GM11168 (cell line): ENCODE data around the gene KHDRBS2.

Source experiments
- in situ Hi-C: fragments of 300-500 bp; cut with MboI; formaldehyde crosslinking; loops from one replicate; pipeline ENCODE4 v1.12.0; 2022; ENCODE audit warnings: low sequenced_read_pairs; ENCODE audit not compliant: unreplicated experiment

KHDRBS2 gene

DNA sequence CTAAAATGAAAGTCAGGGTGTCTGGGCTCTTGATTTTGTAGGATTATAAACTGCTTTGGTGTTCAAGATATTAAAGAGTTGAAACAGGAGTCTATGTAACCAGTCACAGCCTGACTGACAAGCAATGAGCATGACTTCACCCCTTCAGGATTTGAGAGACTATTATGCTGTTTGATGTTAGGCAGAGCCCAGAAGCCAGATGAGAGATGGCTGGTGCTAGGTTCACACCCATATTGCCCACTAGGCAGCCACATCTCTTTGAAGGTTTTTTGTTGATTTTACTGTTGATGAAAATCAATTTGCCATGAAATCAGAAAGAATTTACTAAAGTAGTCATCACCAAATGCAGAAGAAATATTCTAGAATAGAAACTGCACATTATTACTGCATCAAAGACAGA is 243.6 kb downstream of the KHDRBS2 start:
- in situ Hi-C loops: no loop called here

DNA sequence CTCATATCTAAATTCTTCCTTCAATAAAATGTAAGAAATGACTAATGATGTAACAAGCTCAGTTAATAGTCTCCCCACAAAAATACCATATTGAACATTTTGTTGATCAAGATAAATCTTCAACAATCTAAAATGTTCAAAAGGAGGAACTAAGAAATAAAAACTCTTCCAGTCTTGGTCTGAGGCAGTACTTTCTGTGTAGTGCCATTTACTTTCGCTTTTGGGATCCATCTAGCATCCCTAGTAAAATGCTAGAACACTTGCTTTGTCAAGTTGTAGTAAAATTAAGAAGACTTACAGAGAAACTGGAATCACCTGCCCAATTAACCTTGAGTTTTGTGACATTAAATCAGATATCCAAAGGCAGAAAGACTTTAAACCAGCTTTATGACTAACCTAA is 246.4 kb downstream of the KHDRBS2 start:
- in situ Hi-C loops: no loop called here

DNA sequence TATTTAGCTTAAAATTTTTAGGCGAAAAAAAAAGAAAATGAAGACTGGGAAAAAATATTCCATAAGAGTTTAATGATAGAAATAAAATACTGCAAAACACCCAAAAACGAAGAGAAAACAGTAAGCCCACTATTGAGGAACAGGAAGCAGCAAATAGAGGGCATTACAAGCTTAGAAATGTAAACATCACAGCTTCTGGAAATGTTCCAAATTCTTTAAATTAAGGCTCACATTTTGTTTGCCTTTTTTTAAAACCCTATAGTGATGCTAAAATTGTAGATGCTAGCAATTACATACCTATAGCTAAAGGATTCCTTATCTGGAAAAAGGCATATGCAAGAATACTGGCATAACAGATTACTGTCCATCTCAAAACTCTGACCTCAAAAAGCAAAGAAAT is 248.6 kb downstream of the KHDRBS2 start:
- in situ Hi-C loops: no loop called here

DNA sequence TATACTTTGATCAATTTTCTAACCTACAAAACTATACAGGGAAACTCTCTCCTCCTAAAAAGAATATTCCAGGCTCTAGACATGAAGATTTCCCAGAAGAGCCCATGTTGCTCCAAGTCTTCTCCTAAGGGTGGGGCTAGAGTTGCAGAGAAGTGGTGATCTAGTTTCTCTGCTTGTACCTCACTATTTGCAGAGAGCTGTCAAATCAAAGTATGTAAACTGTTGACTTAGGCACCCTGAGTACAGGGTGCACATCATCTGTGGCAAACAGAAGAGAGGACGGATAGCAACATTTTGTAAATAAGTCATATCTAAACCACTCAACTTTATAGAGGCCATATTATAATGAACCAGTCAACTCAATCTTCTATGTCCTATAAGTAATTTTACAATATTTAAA is 250.1 kb downstream of the KHDRBS2 start:
- in situ Hi-C loops: no loop called here

DNA sequence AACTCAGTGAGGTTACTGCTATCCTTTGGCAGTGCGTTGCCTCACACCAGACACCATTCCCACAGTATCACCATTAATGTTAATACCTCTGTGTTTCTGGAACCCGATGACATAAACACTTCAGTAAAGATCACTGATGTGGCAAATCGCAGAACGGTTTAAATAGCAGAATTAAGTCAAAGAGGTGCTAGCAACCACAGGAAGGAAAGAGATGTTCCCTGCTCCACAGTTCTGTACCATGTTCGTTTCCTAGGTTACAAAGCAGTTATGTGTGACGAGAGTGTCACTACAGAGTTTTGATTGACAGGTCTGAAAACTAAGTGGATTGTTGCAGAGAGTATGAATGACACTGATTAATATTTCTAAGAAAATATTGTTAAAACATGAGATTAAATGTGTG is 272.3 kb downstream of the KHDRBS2 start:
- in situ Hi-C loops: no loop called here

DNA sequence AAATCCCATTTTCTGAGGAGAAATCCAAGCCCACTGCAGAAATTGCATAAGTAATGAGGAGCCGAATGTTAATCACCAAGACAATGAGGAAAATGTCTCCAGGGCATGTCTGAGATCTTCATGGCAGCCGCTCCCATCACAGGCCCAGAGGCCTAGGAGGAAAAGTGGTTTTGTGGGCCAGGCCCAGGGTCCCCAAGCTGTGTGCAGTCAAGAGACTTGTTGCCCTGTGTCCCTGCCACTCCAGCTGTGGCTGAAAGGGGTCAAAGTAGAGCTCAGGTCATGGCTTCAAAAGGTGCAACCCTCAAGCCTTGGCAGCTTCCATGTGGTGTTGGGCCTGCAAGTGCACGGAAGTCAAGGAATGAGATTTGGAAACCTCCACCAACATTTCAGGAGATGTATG is 276.6 kb downstream of the KHDRBS2 start:
- in situ Hi-C loops: no loop called here

DNA sequence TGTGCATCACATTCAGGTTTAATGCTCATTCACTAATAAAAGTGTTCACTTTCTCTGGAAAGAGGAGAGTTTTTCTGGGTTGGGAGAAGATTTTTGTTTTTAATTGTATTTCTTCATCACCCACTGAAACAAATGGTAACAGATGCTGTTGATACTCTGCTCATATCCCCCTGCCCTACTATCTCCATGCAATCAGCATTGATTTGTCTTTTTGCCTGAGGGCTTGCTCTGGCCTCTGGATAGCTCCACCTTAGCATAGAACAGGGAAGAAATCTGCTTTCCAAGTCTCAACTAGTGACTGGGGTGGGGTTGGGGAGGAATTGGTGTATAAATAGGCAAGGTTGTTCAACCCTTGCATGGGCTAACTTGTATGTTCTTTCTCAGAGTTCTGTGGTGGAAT is 296.4 kb downstream of the KHDRBS2 start:
- in situ Hi-C loops: no loop called here

DNA sequence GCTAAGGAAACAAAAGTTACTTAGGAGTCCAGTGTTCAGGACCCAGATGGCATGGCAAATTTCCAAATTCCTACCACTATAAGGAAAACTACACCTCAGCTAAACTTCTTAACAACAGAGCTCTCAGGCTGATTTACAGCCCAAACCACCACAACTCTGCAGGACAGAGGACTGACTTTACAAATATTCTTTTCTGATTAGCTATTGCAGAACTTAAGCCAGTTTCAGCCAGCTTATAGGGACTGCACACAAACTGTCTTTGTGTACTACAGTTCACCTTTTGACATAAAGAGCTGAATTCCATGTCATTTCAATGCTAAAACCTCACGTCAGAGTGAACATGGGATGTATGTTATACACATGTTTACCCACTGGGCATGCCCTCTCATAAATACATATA is 305.4 kb downstream of the KHDRBS2 start:
- in situ Hi-C loops: no loop called here

DNA sequence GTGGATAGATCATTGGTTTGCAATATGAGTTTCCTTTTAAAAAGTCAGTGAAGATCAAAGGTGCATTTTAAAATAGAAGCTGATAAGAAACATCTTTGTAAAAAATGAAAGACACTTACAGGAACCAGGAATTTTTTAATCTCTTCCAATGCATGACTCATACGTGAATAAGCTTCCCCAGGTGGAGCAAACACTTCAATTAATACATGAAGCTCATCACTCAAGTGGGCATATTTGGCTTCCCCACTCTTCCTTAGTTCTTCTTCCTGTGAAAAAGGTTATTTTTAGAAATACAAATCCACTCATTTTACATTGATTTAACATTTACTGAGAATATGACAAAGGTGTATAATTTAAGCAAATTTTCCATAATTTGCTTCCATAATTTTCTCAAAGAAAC is 308.1 kb downstream of the KHDRBS2 start:
- in situ Hi-C loops: no loop called here

DNA sequence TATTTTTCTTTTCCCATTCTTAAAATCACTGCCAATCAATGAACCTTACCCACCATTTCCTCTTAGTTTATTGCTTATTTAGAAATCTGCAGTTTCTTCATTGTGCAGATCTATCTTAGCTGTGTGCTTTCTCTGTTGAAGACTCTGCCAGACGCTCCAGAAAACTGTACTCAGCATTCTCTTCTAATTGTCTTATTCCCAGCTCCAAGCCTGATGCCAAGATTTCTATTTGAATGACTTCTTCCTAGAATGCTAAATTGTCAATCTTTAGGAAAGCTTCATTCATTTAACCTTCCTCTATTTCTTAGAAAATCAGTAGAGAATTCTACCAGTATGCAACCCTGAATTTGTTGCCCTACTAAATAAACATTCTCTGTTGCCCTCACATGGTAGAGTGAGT is 308.9 kb downstream of the KHDRBS2 start:
- in situ Hi-C loops: no loop called here

DNA sequence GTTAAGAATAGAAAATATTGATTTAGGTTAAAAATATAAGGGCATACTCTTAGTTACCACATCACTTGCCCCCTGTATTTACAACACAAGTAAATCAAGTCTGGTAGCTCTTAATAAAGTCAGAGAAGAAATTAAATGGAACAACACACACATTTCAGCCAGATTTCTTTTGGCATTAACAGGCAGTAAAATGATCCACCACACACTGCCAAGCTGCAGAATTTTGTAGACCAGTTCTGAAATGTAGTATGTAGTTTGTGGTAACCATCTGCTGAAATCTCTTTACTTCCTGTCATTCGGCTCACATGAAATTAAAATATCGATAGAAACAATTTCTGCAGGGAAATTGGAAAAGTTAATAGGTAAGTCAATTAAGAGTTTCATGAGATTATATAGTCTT is 326.8 kb downstream of the KHDRBS2 start:
- in situ Hi-C loops: no loop called here

DNA sequence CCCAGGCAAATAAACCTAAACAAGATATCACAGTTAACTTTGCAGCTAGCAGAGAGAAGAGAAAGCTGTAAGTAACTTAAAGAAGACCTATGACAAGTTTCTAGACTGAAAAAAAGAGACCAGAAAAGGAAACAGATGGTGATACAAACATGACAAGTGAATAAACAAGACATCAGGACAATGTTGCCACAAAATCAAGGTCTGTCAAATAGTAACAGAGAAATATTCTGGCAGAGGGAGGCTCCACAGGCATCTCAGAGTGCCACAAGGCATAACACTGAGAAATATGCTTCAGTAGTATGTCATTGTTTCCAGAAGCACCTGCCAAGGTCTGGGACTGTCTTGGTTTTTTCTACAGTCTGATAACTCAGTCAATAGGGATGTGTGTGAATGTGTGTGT is 332.2 kb downstream of the KHDRBS2 start:
- in situ Hi-C loops: no loop called here

DNA sequence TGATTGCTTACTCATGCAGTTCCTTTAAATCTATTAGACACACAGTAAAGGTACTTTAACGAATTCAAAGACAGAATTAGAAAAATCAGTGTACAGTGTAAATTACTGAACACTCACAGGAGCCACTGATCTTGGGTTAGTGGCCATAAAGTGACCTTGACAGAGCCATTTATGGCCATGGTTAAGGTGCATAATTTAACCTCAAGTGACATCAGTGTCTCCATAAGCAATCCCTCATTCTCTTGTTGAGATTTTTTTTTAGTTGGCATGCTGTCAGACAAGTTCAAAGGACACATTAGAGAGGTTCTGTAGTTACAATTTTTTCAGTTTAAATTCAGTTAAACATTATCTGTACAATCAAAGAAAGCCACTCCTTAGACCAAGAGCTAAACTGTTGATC is 334.4 kb downstream of the KHDRBS2 start:
- in situ Hi-C loops: no loop called here

DNA sequence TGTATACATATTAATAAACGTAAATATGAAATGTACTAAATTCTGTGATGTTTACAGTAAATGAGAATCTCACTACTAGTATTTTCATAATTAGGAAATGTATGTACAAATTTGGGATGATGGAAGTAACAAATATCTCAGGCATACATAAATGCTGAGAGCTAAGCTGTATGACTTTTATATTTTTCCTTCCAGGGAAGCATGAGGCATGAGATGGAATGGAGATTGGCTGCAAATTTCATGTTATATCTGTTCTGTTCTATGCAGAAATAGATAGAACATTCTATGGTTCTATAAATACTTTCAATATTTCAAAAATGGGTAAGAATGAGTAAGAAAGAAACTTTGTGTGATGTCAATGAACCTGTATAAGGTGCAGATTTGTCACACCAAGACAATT is 335.2 kb downstream of the KHDRBS2 start:
- in situ Hi-C loops: no loop called here

DNA sequence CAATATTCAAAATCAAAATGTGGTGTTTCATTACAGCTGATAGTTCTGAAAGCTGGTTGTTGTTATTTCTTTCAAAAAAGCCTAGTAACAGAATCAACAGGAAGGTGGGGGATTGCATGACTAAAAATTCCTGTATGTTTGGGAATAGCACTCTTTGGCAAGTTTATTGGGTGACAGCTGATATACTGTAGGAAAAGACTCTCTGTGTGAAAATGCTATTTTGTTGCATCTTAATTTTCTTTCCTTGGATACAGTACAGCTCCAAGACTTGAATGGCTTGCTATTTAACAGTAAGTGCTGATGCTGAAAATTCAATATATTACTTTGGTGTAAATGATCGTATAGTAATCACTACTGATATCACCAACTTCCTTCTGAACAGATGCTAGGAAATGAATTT is 336.1 kb downstream of the KHDRBS2 start:
- in situ Hi-C loops: no loop called here

DNA sequence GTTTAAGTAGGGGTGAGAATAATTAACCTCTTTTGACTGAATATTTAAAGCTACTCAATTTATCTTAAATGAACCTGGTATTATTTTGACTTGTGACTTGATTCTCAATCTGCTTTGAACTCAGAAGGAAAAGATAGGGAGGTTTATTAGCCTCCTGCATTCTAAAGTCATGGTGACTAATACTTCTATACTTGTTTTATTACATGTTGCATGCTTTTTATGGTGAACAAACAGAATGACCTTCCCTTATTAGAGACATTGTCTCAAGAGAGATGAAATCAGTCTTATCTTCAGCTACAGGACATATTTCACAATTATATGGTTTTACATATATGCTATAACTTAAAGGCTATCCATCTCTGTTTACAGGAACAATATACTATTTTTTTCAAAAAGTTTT is 336.9 kb downstream of the KHDRBS2 start:
- in situ Hi-C loops: no loop called here

DNA sequence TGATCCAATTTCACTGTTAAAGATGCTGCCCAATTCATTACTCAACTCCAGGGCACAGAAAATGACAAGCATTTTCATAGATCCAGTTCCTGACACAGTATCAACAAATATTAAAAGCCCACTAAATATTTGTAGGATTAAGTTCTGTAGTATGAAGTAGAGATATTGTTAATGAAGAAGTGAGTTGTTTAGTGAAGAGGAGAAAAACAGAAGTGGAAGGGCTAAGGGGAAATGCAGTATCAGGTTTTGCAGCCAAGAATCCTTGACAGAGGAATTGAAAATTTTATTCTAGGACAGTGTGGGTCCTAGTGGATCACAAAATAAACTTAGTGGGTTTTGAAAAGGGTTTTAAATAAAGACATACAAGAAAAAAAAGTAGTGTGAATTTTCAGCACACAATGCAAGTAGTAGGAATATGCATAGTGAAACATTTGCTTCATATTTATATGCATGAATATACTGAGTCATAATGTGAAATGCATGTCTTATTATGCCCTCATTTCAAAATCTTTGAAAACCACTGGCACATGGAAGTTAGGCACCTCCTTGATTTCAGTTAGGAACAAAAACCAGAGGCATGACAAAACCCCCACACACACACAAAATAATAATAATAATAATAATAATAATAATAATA is 338.6 kb downstream of the KHDRBS2 start:
- in situ Hi-C loops: no loop called here

DNA sequence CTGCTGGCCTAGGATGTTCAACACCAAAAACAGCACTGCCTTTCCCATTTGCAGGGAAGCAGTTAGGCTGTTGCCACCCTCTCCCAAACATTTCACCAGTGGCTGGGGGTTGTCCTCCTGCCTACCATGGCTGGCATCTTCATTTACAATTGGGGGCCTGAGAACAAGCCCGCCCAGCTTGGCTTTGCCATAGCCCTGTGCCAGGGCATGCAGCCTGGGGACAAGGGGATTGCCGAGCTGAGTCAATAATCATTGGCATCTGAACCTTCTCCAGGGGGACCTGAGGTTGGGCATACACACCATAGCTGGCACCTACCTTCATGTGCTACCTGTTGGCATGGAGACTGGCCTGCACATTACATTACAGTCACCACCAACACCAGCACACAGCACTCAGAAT is 345.1 kb downstream of the KHDRBS2 start:
- in situ Hi-C loops: no loop called here

DNA sequence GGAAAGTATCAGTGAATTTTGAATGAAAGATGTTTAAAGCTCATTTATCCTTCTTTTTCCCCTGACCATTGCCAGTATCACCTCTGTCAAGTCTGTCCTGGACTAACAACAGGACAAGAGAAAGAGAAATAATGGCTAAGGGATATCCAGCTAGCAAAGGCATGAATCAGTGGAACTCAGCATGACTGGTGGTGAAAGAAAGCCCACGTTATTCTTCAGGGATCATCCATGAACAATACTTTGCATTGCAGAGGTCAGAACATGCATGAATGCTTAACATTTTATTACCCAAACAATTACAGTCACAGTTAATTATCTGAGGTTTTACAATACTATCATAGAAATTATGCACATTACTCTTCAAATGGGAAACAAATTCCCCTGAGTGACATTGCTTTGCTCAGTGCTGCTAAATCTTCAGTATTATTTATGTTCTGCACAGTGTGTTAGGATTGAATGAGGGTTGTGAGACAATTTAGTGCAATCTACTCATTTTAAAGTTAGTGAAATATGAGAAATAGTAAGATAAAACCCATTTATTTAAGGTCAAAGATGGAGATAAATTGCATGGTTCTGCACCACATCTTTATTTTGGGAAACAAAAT is 350.7 kb downstream of the KHDRBS2 start:
- in situ Hi-C loops: no loop called here

DNA sequence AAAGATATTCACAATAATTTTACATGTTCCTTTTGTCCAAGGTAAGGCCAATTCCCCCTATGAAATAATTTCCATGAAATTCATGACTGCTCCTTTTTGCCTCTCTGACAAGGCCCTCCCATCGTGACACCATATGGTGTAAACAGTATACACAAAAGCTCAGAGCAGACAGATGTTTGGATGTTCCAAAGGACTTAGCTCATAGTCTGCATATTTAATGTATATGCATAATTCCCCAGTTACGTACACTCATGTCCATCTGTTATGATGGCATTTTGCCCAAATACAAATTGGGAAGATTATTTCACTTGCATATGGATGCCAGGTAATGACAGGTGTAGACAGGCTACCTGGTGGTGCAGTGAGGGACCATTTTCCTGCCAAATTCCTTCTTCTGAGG is 376.5 kb downstream of the KHDRBS2 start:
- in situ Hi-C loops: no loop called here

DNA sequence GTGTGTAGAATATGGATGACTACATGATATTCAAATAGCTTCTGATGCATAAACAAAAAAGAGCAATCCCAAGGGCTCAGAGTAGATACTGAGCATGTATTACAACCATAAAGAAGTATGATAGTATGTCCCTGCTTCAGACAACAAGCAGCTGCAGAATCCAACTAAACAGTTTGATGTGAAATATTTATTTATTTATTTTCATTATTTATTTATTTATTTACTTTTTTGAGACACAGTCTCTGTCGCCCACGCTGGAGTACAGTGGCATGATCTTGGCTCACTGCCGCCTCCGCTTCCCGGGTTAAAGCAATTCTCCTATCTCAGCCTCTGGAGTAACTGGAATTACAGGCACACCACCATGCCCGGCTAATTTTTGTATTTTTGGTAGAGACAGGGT is 384.3 kb downstream of the KHDRBS2 start:
- in situ Hi-C loops: no loop called here

DNA sequence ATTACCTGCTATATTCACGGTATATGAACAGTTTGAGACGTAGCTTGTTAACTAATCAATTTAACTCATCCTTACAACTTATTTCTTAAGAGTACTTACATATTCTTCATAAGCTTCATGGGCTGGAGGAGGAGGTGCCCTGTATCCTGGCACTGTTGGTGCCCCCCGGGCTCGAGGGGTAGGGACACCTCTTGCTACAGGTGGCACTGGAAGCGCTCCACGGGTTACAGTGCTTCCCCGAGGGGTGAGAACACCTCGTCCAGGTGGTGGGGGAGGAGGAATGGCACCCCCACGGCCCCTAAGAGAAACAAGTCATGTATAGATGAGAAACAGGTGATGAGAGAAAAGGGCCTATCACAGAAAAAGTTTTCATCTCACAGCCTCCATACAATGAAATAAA is 391.5 kb downstream of the KHDRBS2 start:
- in situ Hi-C loops: no loop called here

DNA sequence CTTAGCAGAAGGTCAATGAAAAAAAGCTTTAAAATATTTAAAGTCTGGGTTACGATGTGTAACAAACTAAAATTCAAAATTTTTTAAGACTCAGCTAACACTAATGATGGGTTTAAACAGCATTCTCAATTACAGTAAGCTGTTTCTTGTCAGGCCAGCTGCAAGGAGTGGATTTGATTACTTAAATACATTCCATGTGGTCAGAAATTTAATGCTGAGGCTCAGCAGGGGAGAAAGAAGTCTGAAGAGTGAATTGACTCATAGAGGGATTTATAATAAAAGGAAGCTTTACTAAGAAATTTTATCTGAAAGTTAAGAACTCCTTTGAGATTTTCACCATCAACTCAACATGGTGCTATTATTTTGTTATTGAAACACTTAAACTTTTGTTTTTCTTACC is 398.6 kb downstream of the KHDRBS2 start:
- in situ Hi-C loops: no loop called here
